Kidney tubule cell (primary cell): ENCODE measurements around the gene KMT2A.
A peak's percentile ranks its signal among the peaks of the same experiment; 100 is the strongest.
"Not testable (repeated sequence)": the region's sequence is repeated elsewhere in the genome, so short reads cannot be mapped to it uniquely, and the experiment has no call there.

ENCODE experiments used
- DNase-seq: peaks from one replicate; pipeline ENCODE4 v3.0.0-alpha.2; 2018; ENCODE audit warnings: low spot score

KMT2A gene

DNA sequence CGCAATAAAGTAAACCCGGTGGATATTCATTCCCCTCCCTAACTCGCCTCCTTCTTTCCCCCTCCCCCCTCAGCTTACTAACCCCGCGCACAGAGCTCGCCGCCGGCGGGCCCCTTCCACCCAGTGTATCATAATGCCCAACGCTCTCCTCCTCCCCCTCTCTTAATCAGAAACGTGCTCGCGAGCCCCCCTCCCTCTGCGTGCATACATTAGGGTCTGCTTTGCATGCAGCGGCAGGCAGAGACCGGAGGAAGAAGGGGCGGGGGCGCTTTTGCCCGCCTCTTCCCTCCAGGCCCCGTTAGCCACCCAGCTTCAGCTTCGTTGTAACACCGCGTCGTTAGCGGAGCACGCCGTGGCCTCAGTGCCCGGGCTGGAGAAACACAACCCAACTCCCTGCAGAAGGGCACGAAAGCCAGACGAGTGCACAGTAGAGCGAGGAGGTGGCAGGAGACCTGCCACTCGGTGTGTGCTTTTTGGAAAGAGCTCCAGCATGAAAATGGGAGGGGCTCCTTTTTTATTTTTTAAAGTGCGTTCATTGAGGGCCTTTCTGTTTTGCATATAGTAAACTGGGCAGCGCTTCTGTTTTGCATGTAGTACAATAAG lies 901 bp upstream of the KMT2A start:
- peak; percentile 59 for DNase-seq

DNA sequence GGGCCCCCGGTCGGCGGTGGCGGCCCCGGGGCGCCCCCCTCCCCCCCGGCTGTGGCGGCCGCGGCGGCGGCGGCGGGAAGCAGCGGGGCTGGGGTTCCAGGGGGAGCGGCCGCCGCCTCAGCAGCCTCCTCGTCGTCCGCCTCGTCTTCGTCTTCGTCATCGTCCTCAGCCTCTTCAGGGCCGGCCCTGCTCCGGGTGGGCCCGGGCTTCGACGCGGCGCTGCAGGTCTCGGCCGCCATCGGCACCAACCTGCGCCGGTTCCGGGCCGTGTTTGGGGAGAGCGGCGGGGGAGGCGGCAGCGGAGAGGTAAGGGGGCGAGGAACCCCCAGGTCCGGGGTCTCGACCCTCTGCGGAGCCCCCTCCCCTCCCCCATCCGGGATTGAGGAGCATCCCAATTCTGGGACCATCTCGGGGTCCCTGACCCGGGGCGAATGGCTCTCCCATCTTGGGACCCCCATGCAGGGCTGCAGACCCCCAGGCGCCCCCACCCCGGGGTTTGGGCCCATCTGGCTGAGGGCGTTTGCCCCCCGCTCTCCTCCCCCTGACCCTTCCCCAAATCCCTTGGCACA lies 431 bp downstream of the KMT2A start:
- DNase-seq, result peak; percentile 25

DNA sequence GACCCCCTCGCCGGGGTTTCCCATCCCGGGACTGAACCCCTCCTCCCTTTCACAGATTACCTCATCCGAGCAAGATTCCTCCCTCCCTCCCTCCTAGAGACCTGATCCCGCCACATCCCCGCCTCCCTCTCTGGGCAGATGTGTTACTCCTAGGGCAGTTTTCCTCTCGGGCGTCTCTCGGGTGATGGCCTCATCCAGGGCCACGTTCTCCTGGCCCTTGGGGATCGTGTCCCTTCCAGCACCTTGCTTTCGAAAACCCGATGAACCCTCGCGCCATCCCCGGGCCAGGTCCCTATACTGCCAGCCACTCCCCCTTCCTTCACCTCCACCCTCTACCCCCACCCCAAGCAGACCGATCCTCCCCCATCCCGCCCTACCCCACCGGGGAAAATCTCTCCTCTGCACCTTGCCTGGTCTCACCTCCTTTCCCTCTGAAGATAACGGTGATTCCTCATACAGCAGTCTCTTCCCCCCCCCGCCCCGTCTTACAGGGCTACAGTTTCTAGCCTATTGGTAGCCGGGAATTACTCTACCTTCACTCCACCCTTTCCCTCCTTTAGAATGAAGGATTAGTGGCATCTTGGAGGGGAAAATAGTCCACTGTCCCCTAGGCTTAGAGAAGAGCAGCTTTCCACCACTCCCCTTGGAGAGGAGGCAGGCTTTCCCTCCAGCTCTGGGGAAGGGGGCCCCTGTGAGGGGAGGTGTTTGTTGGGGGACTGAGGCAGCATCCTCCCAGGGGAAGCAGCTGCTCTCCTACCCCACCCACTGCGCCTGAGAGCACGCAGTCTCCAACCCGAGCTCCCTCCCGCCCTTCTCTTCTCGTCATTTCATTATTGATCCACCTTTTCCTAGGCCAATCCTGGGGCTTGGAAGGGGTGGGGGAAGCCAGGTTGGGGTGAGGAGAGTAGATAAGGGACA lies 1.2 kb downstream of the KMT2A start:
- peak; percentile 43 for DNase-seq

DNA sequence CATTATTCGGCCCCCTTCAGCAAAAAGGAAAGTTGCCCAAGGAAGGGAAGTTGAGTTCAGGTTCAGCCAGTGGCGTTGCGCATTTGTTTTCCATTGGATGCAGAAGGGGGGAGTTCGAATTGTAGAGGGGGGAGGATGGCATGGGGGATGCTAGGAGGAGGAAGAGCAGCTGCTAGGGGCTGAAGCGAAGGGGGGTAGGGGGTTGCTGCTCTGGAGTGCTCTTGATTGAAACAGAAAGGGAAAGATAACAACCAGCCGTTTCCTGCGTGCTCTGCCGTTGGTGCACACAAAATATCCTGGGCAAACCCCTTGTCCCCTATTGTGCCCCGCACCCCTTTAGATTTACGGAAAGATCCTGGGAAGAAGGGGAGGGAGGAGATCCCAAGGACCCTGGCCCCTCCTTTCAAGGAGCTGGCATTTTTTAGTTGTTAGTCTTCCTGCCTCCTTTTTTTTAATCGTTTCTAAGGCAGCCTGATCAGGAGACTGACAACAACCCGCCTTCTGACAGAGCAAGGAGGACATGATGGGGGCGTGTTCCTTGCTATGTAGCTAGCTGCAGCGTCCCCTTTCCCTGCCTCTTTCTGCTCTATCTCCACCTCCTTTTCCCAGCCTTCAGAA lies 2.1 kb downstream of the KMT2A start:
- DNase-seq, result peak; percentile 71

DNA sequence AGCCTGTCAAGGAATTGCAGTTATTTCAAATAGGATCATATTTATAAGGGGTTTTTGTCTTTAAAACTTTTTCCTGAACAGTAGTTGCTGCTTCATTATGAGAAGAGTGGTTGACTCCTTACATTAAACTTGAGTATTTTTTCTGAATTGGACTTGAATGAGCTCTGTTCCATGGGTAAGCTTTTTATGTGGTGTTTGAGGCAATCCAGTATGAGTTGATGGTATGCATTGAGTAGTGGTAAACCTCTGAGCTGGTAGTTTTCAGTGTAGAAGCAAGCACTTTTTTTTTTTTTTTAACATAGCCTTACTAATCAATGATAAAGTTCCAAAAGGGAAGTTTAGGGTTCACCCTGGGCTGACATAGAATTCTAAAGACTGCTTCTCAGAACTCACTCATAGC lies 3.4 kb downstream of the KMT2A start:
- DNase-seq, result no peak

DNA sequence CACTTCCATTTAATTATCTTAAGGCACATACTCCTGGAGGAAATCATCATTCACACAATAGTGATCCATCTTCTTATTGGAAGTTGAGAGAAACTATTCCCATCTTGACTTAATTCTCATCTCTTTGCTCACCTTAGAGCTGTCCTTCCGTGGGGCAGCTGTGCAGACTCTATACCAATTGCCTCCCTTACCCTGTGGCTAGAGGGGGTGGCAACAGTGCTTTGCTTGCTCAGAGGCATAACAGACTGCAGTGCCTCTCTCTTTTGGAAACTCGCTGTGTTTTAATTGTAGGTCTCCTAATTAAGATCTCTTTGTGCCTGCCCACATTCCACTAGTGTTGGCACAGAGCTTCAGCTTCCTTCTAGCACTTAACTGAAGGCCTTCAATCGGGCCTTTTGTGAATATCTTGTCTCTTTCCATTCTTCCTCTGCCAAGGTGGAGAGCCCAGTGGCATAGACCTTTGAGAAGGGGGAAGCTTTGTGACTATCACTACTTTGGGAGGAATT lies 5.5 kb downstream of the KMT2A start:
- no peak for DNase-seq

DNA sequence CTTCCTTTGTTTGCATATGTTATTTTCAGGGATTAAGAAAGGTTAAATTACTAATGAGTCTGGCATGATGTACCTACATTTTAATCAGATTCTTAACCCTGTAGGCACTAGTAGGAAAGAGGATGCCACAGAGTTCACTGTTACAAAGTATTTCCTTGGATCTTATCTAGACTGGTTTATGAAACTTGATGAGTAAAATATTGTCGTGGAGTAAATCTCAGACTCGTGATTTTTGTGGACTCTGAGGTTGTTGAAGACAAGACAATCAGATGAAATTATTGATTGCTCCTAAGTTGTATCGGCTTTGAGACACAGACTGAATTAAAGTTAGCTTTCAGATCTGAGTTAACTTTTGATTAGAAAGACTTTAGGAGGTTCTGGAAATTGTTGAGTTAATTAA lies 6.0 kb downstream of the KMT2A start:
- no peak for DNase-seq

DNA sequence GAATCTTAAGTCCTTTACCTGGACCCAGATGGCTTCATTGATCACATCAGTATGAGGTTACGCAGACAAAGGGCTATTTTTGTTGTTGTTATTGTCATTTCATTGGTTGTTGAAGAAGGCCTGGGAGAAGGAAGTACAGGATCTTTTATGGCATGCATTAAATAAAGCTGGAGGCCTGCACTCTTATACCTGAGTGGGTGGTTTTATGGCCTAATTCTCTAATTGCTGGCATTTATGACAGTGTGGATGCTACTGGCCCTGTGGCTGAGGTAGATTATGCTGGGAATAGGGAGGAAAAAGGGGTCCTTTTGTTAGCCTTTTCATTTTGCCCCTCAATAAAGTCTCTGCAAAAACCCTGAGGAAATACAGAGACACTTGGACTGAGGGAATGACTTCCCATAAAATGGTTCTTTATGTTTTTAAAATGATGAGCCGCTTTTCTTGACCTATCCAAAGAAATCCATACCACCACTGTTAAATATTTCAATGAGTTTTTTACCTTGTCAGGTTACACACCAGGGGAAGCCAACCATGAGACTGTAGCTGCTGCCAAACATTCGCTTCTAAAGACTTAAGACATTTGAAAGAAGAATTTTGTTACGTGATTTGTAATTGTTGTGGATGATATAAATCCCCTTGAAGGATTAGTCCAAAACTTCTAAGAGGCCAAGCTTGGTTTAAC lies 6.8 kb downstream of the KMT2A start:
- DNase-seq, result no peak

DNA sequence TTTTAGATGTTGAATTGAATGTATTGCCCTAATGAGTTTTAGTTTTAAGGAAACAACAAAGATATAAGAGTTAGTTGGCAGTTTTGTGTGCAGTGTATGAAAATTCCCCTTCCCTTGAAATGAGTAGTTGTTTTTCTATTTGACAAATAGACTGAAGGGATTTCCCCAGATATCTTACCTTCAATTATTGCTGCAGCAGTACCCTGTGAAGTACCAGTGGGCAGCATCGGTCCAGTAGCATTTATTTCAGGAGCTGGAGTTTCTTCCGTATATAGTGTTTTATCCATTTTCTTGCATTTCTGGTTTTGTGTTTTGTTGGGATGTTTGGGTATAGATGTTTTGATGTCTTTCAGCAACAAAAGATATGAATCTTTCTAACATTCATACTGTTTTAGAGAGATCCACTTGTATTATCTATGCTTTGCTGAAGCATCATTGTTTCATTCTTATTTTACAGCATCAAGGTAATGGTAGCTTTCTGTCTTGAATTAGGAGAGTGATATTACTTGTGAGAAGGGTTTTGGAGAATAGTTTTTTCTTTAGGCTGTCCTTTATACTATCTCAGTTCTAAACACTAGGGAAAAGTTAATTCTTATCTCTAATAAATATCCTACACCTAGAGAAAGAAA lies 7.4 kb downstream of the KMT2A start:
- DNase-seq, result no peak

DNA sequence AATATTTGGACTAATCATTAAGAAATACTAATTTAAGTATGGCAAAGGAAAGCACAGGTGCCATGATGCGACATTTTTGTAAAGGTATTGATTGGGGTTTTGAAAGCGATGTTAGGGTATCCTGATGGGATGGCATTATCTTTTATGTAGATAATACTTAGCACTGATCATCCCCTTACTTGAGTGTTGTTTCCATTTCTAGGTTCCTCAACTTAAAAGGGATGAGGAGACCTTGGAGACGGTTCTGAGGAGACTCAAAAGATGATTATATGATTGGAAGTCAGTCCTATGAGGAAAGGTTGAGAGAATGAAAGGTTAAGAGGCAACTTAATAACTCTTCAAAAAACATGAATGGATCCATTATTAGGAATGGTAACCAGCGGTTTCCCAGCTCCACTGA lies 11.1 kb downstream of the KMT2A start:
- DNase-seq, result no peak

DNA sequence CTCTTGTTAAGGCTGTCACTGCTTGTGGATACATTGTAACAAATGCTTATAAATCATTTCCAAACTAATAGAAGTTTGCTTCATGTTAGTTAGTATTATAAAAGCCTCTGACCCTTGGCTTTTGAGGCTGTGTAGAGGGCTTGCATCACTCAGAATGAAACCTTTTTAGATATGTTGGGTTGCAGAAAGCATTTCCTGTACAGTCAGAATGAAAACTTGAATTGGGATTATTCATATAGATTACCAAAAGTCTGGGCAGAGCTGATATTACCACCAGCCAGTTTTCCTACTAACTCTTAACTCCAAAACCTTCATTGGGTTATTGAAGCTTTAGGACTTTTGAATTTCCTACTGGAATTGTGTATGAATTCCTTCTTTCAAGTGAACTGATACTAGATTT lies 12.0 kb downstream of the KMT2A start:
- no peak for DNase-seq

DNA sequence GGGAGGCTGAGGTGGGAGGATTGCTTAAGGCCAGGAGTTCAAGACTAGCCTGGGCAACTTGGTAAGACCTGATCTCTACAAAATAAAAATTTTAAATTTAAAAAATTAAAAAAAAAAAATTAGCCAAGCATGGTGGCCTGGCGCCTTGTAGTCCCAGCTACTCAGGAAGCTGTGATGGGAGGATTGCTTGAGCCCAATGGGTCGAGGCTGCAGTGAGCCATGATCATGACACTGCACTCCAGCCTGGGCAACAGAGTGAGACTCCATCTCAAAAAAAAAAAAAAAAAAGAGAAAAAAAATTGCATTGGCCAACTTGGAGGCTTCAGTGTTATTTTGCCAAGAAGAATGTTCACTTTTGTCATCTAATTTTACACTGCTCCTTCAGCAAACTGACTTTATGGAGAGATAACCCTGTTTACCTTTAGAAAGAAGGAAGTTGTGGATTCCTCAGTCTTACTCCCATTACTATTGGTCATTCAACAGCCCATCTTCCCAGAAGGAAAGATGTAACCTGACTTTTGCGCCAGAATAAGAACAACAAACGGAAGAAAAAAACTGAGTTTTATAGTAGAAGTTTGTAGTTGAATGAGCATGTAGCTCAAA lies 13.1 kb downstream of the KMT2A start:
- no peak for DNase-seq

DNA sequence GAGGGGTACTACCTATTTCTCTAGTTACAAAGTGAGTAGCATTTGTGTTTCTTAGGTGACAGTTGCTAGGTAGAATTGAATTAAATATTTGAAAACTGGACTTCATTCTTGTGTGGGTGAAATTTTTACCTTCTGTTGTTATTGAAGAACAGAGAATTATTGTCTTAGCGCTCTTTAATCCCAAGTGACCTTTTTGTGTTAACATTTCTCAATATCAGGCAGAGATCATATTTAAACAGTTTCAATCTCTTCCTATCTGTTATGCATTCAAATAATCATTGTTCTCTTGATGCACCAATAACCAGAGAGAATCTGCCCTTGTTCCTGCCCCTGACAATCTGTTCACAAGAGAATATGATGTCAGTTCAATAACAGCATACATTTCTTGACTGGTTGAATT lies 14.2 kb downstream of the KMT2A start:
- DNase-seq, result no peak

DNA sequence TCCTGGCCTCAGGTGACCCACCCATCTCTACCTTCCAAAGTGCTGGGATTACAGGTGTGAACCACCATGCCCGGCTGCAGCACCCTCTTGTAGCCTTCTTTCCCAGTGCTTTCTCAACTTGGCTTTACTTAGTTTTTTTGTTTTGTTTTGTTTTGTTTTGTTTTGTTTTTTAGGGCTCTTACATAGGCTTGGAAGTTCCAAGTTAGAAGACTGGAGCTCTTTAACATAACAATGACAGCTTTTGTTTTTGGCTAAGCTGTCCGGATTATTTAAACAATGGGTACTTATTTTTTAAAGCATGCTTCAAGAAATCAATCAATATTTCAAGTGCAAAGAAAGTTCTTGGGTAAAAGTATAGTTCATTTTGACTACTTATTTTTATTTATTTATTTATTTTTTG lies 25.9 kb downstream of the KMT2A start:
- no peak for DNase-seq

DNA sequence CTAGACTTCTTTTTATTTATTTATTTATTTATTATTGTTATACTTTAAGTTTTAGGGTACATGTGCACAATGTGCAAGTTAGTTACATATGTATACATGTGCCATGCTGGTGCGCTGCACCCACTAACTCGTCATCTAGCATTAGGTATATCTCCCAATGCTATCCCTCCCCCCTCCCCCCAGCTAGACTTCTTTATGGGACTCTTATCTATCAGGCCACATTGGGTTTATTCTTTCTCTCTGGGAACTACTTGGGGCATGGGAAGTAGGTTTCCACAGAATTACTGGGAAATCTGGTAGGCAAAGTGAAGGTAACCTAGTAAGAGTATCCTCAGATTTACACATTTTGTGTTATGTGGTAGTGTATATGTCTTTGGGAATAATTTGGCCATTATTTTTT lies 32.7 kb downstream of the KMT2A start:
- DNase-seq, result not testable (repeated sequence)

DNA sequence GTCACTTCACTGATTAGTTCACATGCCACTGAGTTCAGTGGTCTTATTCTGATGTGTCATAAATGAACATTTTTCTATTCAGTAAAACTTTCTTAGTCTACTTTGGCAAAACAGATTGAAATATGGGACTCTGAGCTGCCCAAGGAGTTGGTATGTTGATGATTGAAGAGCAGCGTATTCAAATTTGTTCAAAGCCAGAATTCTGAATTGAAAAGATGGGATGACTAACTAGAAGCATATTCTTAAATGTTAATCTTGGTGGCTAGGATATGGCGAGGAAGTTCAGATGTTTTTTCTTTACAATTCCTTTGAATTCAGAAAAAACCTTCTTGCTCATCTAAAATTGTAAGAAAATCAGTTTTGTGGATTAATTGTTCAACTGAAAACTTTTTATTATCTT lies 34.7 kb downstream of the KMT2A start:
- no peak for DNase-seq

DNA sequence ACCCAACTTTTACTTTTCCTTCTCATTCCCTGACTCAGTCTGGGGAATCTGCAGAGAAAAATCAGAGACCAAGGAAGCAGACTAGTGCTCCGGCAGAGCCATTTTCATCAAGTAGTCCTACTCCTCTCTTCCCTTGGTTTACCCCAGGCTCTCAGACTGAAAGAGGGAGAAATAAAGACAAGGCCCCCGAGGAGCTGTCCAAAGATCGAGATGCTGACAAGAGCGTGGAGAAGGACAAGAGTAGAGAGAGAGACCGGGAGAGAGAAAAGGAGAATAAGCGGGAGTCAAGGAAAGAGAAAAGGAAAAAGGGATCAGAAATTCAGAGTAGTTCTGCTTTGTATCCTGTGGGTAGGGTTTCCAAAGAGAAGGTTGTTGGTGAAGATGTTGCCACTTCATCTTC lies 37.2 kb downstream of the KMT2A start:
- no peak for DNase-seq

DNA sequence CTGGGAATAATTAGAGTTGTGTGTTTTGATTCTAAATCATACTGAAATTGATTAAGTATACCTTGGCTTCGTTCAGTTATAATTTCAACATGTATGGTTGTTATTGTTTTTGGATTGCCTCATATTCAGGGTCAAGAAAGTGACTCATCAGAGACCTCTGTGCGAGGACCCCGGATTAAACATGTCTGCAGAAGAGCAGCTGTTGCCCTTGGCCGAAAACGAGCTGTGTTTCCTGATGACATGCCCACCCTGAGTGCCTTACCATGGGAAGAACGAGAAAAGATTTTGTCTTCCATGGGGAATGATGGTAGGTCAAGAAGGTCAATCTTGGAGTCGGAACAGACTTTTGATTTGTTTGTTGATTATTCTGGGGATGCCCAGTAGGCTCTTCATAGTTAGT lies 40.4 kb downstream of the KMT2A start:
- no peak for DNase-seq

DNA sequence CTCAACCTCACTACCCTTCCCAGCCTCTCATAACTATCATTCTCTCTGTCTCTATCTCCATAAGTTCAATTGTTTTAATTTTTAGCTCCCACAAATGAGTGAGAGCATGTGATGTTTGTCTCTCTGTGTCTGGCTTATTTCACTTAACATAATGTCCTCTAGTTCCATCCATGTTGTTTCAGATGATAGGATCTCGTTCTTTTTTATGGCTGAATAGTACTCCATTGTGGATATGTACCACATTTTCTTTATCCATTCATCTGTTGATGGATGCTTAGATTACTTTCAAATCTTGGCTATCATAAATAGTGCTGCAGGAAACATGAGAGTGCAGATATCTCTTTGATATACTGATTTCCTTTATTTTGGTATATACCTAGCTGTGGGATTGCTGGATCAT lies 44.9 kb downstream of the KMT2A start:
- not testable (repeated sequence) for DNase-seq

DNA sequence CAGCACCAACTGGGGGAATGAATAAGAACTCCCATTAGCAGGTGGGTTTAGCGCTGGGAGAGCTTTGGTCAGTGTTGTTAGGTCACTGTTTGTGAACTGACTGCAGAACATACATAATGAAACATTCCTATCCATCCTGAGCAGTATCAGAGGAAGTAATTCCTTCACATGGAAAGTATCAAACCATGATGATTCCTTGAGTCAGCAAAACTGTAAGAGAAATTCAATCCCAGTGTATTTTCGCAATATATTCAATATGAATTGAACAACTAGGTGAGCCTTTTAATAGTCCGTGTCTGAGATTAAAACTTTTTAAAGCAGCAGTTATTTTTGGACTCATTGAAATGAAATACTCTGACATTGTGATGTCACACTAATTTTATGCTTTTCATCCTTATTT lies 48.1 kb downstream of the KMT2A start:
- DNase-seq, result no peak

DNA sequence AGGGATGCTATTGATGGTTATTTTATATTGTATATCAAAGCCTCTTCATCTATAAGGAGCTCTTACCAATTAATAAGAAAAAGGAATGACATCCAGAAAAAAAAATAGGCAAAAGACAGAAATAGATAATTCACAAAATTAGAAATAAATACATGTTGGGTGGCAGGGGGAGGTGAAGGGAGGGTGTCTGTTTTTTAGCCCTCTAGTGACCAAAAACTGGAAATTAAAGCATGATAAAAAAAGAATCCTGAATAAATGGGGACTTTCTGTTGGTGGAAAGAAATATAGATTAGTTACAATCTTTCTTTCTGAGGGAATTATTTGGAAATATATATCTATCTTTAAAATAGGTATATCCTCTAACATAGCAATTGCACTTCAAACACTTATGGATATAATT lies 49.0 kb downstream of the KMT2A start:
- DNase-seq, result no peak
